A204.1 (cell line): ENCODE results near the gene DLG1.

Experiments used
- FAIRE-seq: peaks from 2 replicates; lab custom pipeline; 2012; peaks lifted over from hg19 to GRCh38; lab: Jason Lieb, UNC

DLG1 gene

DNA sequence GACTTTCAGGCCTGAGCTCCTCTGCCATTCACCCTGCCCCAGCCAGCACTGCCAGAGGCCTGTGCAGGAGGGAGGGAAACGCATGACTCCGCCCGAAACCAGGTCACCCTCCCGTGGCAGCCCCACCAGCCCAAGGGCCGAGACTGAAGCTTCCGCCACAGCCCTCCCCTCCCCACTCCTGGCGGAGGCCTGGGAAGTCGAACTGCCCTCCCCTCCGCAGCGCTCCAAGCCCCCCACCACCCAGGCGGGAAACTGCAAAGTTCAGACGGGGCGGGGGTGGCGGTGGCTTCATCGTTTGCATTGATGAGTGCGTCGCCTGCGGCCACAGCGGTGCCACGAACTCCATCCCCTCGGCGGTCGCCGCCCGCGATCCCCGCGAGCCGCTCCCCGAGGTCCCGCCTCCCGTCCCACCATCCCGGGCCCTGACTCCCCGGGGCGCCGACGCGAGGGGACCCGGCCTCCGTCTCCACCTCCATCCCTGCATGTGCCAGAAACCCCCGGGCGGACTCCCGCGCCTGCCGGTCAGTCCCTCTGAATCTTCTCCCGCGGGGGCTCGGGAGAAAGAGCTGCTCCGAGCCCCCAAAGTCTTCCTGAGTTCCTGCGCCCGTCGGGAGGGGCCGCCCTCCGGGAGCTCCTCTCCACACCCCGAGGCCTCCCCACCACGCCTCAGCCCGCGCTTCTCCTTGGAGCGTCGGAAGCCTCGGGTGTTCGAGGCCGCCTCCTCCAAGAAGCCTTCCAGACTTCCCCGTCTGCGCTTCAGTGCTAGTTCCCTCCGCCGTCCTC is 269.5 kb downstream of the DLG1 start:
- no peak for FAIRE-seq

DNA sequence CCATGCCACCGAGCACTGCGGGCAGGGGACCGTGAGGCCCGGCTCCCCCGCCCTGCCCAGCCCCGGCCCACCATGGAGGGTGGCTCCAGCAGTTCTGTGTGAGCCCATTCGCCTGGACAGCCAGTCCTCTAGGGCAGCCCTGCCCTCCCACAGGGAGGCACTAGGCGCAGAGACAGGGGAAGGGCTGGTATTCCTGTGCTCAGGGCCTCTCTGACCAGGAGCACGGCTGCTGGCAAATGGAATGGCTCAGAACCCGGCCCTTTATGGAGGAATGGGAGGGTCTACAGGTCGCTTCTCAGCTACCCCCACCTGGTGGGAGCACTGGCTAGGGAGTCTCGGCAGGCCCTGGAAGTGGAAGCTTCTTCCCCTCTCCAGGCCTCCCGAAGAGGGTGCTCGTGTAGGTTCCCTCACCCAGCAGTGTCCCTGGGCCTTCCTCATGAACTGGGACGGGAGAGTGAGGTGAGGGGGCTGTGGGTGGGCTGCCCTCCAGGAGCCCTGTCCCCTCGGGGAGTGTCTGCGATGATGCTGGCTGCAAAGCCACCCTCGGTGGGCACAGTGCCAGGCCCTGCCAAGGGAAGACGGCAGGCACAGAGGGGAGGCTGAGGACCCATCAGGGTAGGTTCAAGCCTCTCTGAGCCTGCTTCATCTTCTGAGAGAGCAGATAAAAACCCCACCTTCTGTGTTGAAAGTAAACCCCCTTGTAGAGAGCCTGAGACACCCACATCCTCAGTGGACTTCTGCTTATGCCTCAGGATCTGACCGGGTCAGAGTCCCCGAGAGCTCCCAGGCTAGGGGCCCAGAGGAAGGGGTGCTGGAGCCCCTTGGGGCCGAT is 270.3 kb downstream of the DLG1 start:
- no peak for FAIRE-seq

DNA sequence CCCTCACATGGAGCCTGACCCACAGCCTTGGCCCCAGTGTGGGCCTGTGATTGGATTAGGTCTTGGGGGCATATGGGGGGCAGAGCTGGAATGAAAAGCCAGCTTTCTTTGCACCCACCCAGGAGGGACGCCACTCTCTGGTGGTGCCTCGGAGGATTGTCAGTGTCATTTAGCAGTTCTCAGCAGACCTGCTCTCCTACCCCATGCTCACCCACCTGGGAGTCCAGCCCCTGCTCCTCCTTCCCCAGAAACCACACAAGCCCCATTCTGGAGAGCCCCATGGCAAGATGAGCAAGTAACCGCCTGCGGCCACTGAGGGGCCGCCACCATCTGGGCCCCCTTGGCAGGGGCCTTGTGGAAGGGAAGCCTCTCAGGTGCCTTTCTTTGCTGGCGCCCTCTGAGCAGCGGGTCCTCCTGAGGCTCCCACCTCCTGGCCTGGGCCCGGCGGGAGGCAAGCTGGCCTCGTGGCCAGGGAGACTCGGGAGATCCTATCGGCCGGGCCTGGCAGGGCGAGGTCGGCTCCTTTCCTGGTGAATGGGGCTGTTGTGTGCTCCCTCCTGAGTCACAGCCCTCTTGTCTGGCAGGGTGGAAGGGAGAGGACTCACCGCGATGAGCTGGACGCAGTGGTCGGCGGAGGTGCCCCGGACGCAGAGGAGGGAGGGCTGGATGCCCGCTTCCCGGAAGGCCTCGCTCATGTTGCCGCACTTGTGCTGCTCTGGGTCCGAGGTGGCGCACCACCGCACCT is 271.1 kb downstream of the DLG1 start:
- no peak for FAIRE-seq

DNA sequence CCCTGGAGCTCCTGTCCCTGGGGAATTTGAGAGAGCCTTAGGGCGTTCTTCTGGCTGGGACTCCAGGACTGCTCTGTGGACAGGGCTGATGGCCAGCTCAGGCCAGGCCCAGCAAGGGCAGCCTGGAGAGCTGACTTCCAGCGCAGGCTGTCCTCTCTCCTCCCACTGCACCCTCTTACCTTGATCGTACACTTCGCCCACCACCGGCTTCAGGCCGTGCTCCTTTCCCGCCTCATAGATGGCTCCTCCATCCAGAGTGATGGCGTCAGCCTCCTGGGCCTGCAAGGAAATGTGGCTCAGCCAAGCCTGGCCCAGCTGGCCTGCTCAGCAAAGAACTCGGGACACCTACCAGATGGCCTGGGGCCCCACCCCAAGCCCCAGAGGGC is 271.9 kb downstream of the DLG1 start:
- FAIRE-seq, result no peak

DNA sequence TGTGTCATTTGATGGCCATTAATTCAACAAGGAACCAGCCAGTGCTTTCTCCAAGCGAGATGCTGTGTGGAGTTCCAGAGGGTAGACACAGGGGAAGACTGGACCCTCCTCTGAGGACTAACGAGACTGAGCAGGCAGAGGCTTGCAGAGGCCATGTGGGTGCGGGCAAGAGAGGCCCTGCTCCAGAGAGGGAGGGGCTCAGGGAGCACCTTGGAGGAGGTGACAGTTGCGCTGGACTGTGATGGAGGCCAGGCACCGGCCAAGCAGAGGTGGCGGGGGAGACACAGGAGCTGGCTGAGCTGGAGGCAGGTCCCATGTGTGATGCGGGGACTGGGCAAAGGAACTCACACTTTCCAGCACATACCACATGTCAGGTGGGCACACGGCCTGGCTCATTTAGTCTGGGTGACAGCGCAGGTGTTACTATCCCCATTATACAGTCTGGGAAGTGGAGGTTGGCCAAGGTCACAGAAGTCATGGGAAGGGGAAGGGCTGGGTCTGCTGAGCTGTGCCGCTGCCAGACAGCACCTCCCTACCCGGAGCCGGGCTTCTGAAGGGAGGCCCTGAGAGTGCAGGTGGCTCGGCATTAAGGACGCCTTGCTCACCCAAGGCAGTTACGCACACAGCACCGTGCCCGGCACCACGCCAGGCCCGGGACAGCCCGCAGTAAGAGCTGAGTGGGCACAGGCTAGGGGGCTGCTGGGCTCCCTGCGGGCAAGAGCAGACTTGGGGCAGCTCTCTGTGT is 272.5 kb downstream of the DLG1 start:
- no peak for FAIRE-seq

DNA sequence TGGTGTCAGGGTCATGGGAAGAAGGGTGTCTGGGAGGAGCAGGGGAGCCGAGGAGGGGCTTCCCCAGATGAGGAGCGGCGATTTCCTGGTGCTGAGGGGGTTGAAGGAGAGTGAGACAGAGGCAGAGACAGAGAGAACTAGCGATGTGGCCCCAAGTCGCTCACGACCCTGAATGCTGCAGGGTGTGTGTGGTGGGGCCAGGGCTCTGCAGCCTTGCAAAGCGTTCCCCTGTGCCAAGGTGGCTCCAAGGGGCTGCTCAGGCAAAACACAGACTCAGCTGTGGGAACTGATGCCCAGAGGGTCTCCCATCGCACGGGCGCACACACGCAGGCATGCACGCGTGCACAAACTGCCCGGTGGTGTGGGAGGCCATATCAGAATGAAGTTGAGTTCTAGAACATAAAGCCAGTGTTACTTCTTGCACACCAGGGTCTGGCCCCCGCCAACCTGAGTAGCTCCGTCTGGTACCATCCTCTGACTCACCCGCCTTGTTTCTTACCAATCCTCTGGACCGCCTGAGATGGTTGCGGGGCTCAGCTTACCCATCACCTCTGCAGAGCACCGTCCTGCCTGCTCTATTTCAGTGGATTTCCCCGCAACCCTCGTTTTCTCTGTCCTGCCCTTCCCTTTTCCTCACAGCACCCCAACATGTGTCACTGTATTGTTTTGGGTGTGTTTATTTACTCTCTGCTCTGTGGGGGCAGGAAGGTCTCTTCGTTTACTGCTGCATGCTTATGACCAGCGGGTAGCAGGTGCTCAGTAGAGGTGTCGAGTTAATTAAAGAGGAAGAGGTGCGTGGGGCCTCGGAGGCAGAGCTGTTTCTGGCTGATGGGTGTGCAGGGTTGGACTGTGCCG is 273.3 kb downstream of the DLG1 start:
- no peak for FAIRE-seq

DNA sequence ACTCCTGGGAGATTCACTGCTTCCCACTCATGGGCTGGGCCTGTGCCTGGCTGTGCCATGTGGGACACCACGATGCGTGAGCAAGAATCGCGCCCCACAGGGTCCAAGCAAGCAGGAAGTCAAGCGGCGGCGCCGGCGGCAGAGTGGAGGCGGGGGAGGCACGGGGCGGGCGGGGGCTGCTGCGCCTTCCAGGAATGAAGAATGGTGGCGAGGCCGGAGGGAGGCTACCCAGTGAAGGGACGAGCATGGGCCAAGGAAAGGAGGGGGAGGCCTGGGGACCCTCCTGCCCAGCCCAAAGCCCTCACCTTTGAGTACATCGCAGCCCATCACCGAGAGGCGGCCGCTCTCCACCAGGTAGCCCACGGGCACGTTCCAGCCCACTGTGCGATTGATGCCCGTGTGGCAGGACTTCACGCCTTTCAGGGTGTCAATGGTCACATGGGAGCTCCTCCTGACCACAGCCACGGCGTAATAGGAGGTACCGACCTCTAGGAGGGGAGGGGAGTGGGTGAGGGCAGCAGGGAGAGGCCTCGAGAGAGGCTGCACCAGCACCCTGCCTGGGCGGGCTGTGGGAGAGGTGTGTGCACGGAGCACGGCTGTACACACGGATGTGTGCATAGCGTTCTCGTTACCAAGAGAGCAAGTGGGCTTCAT is 274.3 kb downstream of the DLG1 start:
- no peak for FAIRE-seq

DNA sequence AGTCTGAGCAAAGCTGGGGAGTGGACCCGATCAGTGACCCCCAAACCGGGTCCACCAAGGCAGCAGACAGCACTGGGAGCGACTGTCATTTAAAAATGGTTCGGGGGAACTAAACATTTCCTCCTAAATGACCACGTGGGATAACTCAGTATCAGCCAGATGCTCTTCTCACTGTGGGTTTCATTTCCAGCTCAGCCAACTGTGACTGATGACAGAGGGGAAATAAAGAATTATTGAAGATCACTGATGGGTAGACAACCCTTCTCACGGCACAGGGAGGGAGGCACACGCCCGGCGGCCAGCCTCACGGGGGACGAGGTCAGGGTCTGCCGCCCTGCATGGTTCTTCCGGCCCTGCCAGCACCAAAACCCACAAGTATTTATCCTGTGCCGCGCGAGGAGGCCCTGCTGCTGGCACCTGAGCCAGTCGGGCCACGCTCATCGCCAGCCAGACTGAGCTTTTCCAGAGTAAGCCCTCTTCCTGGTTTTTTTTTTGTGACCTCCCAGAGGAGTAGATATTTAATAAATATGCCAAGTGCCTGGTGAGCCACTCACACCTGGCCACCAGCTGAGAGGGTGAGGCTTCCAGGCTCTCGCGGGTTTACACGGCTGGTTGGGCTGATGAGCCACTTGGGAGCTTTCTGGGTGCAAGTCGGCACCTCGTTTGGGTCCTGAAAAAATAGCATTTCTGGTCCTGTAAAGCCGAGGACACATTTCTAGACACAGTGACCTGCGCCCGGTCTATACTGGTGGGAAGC is 275.0 kb downstream of the DLG1 start:
- no peak for FAIRE-seq

DNA sequence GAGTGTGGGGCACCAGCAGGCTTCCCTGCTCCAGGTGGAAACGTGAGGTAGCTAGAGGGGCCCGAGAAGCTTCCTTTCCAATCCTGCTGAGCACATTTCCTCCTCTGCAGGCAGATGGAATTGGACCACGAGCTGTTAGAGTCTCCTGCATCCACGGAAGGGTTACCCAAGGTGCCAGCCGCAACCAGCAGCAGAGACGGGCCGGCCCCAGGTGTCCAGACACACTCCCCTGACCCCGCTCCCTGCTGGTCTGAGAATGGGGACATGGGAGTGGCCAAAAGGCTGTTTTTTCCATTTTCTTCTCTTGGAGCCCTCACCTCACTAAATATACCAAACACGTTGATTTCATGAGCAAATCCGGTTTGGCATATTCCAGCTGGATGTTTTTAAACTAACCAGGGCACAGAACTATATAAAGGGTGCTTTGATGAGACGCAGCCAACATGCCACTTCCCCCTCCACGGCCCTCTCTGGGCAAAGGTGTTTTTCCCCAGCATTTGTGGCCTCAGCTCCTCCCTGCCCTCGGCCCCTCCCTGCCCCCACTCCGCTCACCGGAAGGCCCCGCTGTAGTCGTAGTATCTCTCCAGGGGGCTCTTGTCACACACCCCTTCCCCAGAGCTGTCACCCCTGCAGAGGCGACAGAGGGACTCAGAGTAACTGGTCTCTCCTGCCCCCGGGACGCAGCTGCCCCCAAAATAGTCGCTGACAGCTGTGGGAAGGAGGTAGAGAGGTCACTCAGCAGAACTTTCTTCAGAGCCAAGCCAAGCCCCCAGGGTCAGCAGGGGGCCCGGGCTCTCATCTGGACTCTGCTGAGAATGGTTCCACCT is 275.8 kb downstream of the DLG1 start:
- FAIRE-seq, result no peak

DNA sequence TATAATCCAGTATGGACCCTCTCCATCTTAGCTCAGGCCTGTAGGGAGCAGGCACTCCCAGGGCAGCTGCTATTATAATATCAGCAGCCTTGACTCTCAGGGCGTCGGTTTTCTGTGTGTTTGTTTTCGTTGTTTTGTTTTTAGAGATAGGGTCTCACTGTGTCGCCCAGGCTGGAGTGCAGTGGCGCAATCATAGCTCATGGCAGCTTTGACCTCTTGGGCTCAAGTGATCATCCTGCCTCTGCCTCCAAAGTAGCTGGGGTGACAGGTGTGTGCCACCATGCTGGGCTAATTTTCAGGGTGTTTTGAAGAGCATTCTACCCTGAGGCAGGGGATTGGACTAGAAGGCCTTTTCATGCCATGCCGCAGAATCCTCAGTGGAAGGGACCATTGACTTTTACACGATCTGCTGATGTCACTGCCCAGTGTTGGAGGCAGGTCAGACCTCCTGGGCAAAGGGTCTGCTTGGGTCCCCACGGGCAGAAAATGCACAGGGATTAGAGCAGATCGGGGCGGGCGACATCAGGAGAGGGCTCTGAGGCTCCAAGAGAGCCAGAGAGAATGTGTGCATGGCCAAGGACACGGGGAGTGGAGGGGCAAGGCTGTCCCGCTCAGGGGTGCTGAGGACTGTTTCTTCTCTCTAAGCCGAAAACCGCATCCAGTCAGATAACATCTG is 276.5 kb downstream of the DLG1 start:
- FAIRE-seq, result no peak

DNA sequence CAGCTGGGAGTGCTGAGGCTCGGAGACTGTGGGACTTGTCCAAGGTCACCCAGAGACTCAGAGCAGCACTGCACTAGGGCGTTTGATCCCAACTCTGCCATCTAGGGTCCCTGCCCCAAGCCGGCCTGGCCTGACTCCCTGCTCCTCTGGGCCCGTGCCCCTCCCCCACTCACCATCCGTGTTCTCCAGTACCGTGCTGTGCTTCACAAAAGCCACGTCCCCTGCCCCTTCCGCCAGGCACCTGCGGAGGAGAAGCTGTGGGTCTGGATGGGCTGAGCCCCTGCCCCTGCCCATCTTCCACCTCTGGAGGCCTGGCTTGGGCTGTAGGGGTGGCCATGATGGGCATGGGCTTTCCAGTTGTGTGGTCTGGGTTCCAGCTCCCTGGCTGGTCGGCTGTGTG is 277.2 kb downstream of the DLG1 start:
- no peak for FAIRE-seq

DNA sequence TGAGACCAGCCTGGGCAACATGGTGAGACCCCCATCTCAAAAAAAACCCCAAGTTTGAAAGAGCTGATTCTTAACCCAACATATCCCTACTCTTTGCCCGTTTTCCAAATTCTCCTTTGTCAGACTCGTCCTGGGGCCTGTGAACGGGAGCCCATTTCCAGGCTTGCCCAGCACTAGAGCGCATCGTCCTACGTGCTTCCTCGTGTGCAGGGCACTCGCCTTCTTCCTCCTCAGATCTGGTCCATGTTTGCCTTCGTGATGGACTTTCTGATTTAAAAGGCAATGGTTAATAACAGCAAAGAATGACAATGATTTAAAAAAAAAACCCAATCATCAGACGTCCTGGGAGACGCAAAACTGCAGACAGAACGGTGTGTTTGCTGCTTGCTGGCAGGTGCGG is 278.9 kb downstream of the DLG1 start:
- FAIRE-seq, result no peak

DNA sequence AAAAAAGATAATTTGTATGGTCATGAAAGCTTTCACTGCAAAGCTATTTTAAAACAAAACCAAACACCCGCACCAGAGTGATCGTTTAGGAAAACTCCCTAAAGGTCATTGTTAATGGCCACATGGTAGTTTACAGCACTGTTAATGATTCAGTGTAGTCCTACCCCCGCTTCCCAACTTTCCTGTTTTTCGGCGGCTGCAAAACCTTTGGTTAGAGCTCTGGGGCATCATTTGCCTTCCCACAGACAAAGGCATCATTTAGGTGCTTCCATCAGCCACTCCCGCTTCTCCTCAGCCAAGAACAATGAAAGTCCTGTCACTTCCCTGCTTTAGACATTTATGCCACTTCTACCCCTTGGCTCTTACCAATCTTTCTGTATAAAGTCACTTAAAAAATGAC is 279.4 kb downstream of the DLG1 start:
- FAIRE-seq, result no peak

DNA sequence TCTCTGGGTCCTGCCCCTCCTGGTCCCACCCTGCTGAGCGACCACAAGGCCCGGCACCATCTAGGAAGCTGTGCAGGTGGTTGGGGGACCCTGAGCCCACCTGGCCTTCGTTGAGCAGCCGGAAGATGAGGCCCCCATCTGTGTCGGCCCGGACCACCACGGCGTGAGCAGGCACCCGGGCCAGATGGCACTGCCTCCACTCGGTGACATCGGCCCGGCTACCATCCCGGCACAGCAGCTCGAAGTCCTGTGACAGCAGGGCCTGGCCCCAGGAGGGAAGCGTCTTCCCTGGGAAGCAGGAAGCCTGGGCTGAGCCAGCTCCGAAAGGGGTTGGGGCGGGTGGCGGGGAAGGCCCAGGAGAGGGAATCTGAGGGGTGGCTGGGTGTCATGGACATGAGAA is 281.4 kb downstream of the DLG1 start:
- no peak for FAIRE-seq

DNA sequence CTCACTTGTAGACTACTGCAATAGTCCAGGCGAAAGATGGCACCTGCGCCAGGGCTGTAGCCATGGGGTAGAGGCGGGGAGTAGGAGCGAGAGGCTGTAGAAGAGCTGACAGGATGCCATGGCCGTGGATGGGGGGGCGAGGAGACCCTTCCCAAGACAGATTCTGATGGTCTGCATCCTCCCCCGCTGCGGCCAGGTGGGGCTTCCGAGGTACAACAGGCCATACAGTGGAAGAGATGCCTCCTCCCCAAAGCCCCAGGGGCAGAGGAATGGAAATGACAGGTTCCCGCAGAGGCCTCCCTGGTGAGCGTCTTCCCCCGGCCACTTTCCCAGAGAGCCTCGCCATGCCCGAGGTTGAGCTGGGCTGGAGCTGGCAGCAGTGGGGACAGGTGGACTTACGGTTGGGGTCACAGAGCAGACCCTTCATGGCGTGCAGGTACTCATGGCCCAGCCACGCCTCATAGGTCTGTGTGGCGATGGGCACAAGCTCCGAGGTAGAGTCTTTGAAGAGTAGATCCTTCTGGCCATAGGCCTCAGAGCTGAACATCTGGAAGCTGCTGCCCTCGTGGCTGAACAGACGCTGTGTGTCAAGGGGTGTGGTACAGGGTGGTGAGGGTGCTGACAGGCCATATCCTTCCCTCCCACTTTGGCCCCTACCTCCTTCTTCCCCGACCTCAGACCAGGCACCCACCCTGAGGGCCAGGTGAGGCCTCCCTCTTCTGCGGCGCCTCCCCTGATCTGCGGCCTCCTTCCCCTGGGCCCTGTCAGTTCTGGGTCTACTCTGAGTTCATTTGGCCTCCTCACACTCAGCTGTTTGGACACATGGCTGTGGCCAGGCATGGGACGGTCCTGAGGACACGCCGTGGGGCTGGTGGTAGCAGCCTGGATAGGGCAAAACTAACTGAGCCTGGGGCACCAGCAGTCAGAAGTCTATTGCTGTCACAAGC is 282.3 kb downstream of the DLG1 start:
- no peak for FAIRE-seq

DNA sequence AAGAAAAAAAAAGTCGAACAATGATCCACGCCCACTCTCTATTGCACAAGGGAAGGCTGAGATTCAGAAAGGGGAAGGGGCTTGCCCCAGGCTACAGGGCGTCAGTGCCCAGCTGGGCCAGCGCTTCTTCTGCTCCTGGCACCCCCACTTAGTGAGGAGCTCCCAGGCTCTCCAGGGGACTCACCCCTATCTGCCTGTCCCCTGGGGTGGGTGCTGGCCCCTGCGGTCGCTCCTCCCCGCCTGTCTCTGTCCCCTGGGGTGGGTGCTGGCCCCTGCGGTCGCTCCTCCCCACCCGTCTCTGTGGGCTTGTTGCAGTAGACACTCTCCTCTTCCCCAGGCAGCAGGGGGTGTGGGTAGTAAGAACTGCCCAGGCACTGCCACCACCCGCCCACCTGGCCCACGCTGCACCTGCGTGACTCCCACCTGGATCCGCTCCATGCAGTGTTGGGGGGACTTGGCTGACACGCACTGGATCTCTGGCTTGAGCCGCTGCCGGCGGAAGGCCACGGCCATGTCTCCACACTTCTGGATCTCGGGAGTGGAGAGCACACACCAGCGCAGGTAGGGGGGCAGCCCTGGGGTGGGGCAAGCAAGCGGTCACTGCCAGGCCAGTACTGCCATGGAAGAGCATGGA is 283.4 kb downstream of the DLG1 start:
- FAIRE-seq, result no peak

DNA sequence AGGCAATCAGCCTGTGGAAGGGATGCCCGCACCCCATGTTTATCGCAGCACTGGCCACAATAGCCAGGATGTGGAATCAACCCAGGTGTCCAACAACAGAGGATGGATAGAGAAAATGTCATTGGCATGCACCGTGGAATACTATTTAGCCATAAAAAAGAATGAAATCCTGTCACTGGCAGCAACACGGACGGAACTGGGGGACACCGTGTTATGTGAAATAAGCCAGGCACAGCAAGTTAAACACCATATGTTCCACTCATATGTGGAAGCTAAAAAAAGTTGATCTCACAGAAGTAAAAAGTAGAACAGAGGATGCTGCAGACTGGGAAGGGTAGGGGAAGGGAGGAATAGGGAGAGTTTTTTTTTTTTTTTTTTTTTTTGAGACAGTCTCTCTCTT is 284.4 kb downstream of the DLG1 start:
- FAIRE-seq, result no peak
